Stomach (tissue), 9 donors: ENCODE measurements around the gene PALLD. TPM values are rescaled to one million over a fixed set of nuclear protein-coding genes. Genes with fewer than 3 reads are reported as not detected.

Source experiments
- DNase-seq, 2 donors: peaks; one replicate each; pipeline versions ENCODE4 v3.0.0 to v3.0.0-alpha.2; 2013 to 2019
- H3K27ac ChIP-seq, 5 donors: fragments of 200-600 bp in 4 of 5; sonication (generic) in 4 of 5; one replicate each; pipeline ENCODE4 v1.5.1; 2013 to 2019; ENCODE audit warnings: mild to moderate bottlenecking in 1 of 5, moderate library complexity in 1 of 5
- H3K27me3 ChIP-seq, 3 donors: fragments of 200-600 bp; sonication (generic); one replicate each; pipeline ENCODE4 v1.5.1; 2017 to 2019; ENCODE audit warnings: mixed run types in 1 of 3
- H3K36me3 ChIP-seq, 4 donors: fragments of 200-600 bp; sonication (generic); 1 replicate in 3 of 4; 2 replicates in 1 of 4; pipeline ENCODE4 v1.5.1; 2016 to 2019
- H3K4me1 ChIP-seq, 4 donors: fragments of 200-600 bp; sonication (generic); one replicate each; pipeline ENCODE4 v1.5.1; 2016 to 2019
- H3K4me3 ChIP-seq, 4 donors: fragments of 200-600 bp; sonication (generic) in 3 of 4; one replicate each; pipeline ENCODE4 v1.5.1; 2016 to 2019; ENCODE audit warnings: mild to moderate bottlenecking in 1 of 4
- H3K9me3 ChIP-seq, 4 donors: fragments of 200-600 bp; sonication (generic); one replicate each; pipeline ENCODE4 v1.5.1; 2016 to 2019
- CTCF ChIP-seq, 7 experiments: fragments of 450-650 bp in 4 of 7; fragments of 200-600 bp in 3 of 7; sonication (generic) in 3 of 7; IDR thresholded peaks; one replicate each; pipeline ENCODE4 v1.5.1; 2016 to 2019; ENCODE audit warnings: antibody characterized with exemption in 7 of 7, control low read depth in 2 of 7, mild to moderate bottlenecking in 1 of 7
- EP300 ChIP-seq: sonication (generic); formaldehyde crosslinking; IDR thresholded peaks from one replicate; pipeline ENCODE4 v1.6.1; 2017; ENCODE audit warnings: antibody characterized with exemption
- POLR2A ChIP-seq, 4 donors: fragments of 450-650 bp; IDR thresholded peaks; one replicate each; pipeline ENCODE4 v1.6.1; 2016; ENCODE audit warnings: antibody characterized with exemption in 4 of 4, control low read depth in 2 of 4, mild to moderate bottlenecking in 1 of 4, moderate library complexity in 1 of 4
- POLR2AphosphoS5 ChIP-seq, 3 donors: sonication (generic); formaldehyde crosslinking; IDR thresholded peaks; one replicate each; pipeline ENCODE4 v1.6.1; 2016; ENCODE audit warnings: antibody characterized with exemption in 3 of 3
- WGBS, 5 donors: extraction: QIAGEN DNeasy Blood & Tissue Kit in 3 of 5; methylation state at CpG; one replicate each; pipeline versions ENCODE4 v1.1.5 to v1.1.7; 2013 to 2018; 5-methylcytosine and 5-hydroxymethylcytosine counted together
- intact Hi-C: fragments of 100-400 bp; cut with DNase I; formaldehyde crosslinking; loops from one replicate; pipeline ENCODE4 v1.15.1; 2023; ENCODE audit warnings: low total_unique reads
- polyA plus RNA-seq, 3 donors: library from polyadenylated mRNA; stranded (reverse); fragments of 200-250 nt; gene quantifications; one replicate each; pipeline ENCODE4 v1.2.3, GENCODE V29; 2013
- total RNA-seq, 5 donors: library from RNA; depleted of rRNA; stranded (reverse); fragments of >200 nt; gene quantifications; one replicate each; pipeline versions ENCODE4 v1.1.0 to v1.2.3, GENCODE V29; 2014 to 2016
- donor health status: healthy with polysubstance abuse.
- donor health status: Bipolar disorder and iron deficiency.
- donor health status: healthy.

Gene PALLD
- total and polyA plus RNA-seq, 8 donors: 75.9 to 984 (median 206) TPM

GRCh38 chr4:168743601-168744000 lies 246.7 kb downstream of the PALLD start:
- Histone ChIP-seq H3K27me3 (no peaks in the 10 kb centered on the region), H3K36me3 (no peaks in the 10 kb centered on the region), H3K4me1 (peaks cover 0 to 29% (median 3%) of the 10 kb centered on the region in 4 donors), H3K9me3 (no peaks in the 10 kb centered on the region), H3K27ac (peak overlapping the region in 4 of 5 donors; percentile 18 to 74 (median 58)), H3K4me3 (no peak overlapping the region)
- peak in 1 of 2 donors; percentile 46 for DNase-seq
- TF ChIP-seq POLR2A (IDR thresholded peaks at IDR 0.05) (no peak), POLR2AphosphoS5 (IDR thresholded peaks at IDR 0.05) (peak in 2 of 3 donors; percentile 10 to 26)
- intact Hi-C loops: no loop called here
- 43 to 57% (median 49%) methylated on average over 3 of the region's 3 CpGs for WGBS, 5 donors

- WGBS, 5 donors: 58 to 77% (median 65%) methylated on average over 5 of the region's 5 CpGs
- no peaks in the 10 kb centered on the region for H3K36me3 ChIP-seq
- intact Hi-C loops: no loop called here
- peak overlapping the region in 4 of 5 donors; percentile 18 to 74 (median 58) for H3K27ac ChIP-seq
- DNase-seq: peak in 1 of 2 donors; percentile 26
- no peaks in the 10 kb centered on the region for H3K9me3 ChIP-seq
- no peaks in the 10 kb centered on the region for H3K27me3 ChIP-seq
- H3K4me3 ChIP-seq: no peak overlapping the region
- TF ChIP-seq CTCF (IDR thresholded peaks at IDR 0.05) (no peak), POLR2A (IDR thresholded peaks at IDR 0.05) (no peak), POLR2AphosphoS5 (IDR thresholded peaks at IDR 0.05) (no peak), EP300 (no peak)
- H3K4me1 ChIP-seq: peaks cover 0 to 29% (median 3%) of the 10 kb centered on the region in 4 donors
These were observed 247.2 kb downstream of the PALLD start for GRCh38 chr4:168744021-168744420.

GRCh38 chr4:168748807-168749206 lies 252.0 kb downstream of the PALLD start:
- no peak overlapping the region for H3K27ac ChIP-seq
- H3K36me3 ChIP-seq: no peaks in the 10 kb centered on the region
- intact Hi-C loops: no loop called here
- no peaks in the 10 kb centered on the region for H3K9me3 ChIP-seq
- no peak for DNase-seq
- H3K27me3 ChIP-seq: no peaks in the 10 kb centered on the region
- H3K4me1 ChIP-seq: peaks cover 0 to 4% (median 0%) of the 10 kb centered on the region in 4 donors
- no peak for TF ChIP-seq EP300
- no peak for TF ChIP-seq POLR2AphosphoS5 (IDR thresholded peaks at IDR 0.05)
- no peak for TF ChIP-seq CTCF (IDR thresholded peaks at IDR 0.05)
- no peak for TF ChIP-seq POLR2A (IDR thresholded peaks at IDR 0.05)
- WGBS, 5 donors: 86 to 95% (median 90%) methylated on average over 1 of the region's 1 CpG; no CpG with 5 or more reads in 1 of the 5 donors
- H3K4me3 ChIP-seq: no peak overlapping the region

- Histone ChIP-seq H3K4me3 (no peak overlapping the region), H3K27me3 (no peaks in the 10 kb centered on the region), H3K9me3 (no peaks in the 10 kb centered on the region), H3K4me1 (no peaks in the 10 kb centered on the region), H3K36me3 (no peaks in the 10 kb centered on the region), H3K27ac (peak overlapping the region in 2 of 5 donors; percentile 24 to 45)
- DNase-seq: no peak
- WGBS, 5 donors: 68 to 88% (median 76%) methylated on average over 12 of the region's 12 CpGs
- intact Hi-C loops: no loop called here
- TF ChIP-seq POLR2A (IDR thresholded peaks at IDR 0.05) (no peak), POLR2AphosphoS5 (IDR thresholded peaks at IDR 0.05) (peak in 1 of 3 donors; percentile 19)
These were observed 254.7 kb downstream of the PALLD start for GRCh38 chr4:168751263-168752225.

- Histone ChIP-seq H3K27me3 (no peaks in the 10 kb centered on the region), H3K4me3 (no peak overlapping the region), H3K36me3 (no peaks in the 10 kb centered on the region), H3K9me3 (no peaks in the 10 kb centered on the region), H3K27ac (no peak overlapping the region), H3K4me1 (peaks cover 0 to 4% (median 0%) of the 10 kb centered on the region in 4 donors)
- no peak for DNase-seq
- TF ChIP-seq CTCF (IDR thresholded peaks at IDR 0.05) (no peak), EP300 (no peak), POLR2A (IDR thresholded peaks at IDR 0.05) (no peak), POLR2AphosphoS5 (IDR thresholded peaks at IDR 0.05) (no peak)
- intact Hi-C loops: no loop called here
- WGBS, 5 donors: 88 to 96% (median 93%) methylated on average over 8 of the region's 8 CpGs
These were observed 259.0 kb downstream of the PALLD start for GRCh38 chr4:168755598-168756477.
